Skin of body (tissue), 2 donors: Measurements from ENCODE around the gene GNG7. TPM values are rescaled to one million over a fixed set of nuclear protein-coding genes. Genes with fewer than 3 reads are reported as not detected.
"Not testable (repeated sequence)": the region's sequence is repeated elsewhere in the genome, so short reads cannot be mapped to it uniquely, and the experiment has no call there.

Source experiments
- DNase-seq: peaks from one replicate; lab custom pipeline; 2025; lab: John Stamatoyannopoulos, UW
- total RNA-seq: library from RNA; depleted of rRNA; stranded (reverse); fragments of >200 nt; gene quantifications from one replicate; pipeline ENCODE4 v1.2.3, GENCODE V29; 2014

GNG7 gene
- total RNA-seq, 1 donor from 2014 or later, result 2.4 TPM

DNA sequence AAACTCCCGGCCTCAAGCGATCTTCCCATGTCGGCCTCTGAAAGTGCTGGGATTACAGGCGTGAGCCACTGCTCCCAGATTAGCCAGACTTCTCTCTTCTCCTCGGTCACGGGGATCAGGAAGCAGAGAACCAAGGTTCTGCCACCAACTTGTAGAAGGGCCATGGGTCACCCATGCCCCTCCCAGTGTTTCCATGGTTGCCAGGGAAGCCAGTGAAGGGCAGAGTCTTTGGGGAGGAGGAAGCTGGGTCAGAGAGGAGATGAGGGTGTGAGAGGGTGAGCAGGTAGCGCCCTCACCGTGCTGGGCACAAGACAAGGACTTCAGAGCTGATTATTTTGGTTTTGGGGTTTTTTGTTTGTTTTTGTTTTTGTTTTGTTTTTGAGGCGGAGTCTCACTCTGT lies 77.1 kb downstream of the GNG7 start:
- DNase-seq, result no peak

DNA sequence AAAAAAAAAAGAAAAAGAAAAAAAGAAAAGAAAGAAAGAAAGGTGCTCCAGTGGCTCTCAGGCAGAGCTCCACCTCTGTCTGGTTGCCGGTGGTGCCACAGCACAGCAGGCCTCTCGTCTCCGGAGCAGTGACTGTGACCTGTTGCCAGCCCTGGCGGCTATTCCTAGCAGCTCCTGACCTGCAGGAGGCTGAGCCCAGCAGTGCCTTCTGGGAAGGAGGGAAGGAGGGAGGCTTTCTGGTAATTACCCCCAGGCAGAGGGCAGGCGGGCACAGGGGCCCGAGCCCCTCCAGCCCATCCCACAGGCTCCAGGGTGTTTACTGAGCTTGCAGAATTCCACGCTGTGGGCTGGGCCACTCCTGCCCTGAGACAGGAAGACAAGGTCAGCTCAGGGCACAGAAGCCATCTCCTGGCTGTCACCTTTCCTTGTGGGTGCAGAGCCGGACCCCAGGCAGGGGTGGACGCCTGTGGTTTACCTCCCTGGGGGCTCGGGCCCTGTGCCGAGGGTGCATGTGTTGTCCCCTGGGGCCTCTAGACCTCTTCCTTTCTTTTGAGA lies 77.9 kb downstream of the GNG7 start:
- no peak for DNase-seq

DNA sequence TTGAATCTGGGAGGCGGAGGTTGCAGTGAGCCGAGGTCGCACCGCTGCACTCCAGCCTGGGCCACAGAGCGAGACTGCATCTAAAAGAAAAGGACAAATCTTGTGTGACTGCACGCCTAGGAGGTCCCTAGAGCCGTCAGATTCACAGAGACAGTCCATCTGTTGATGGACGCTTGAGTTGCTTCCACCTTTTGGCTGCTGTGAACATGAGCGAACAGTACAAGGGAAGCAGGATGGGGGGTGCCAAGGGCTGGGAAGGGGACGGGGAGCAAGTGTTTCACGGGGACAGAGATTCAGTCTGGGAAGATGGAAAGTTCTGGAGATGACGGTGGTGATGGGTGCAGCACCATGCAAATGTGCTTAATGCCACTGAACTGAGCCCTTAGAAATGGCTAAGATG lies 78.7 kb downstream of the GNG7 start:
- DNase-seq, result no peak

DNA sequence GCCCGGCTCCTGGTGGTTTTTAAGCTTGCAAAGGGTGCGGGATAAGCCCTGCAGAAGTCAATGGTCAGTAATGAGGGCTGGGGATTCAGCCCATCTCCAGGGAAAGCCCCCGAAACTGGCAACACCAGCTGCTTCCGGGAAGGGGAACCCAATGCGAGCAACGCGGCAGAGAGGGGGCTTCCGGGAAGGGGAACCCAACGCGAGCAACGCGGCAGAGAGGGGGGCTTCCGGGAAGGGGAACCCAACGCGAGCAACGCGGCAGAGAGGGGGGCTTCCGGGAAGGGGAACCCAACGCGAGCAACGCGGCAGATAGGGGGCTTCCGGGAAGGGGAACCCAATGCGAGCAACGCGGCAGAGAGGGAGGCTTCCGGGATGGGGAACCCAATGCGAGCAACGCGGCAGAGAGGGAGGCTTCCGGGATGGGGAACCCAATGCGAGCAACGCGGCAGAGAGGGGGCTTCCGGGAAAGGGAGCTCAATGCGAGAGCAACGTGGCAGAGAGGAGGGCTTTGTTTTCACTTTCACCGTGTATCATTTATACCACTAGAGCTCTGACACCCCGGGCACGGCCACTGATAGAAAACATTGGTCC lies 80.0 kb downstream of the GNG7 start:
- not testable (repeated sequence) for DNase-seq

DNA sequence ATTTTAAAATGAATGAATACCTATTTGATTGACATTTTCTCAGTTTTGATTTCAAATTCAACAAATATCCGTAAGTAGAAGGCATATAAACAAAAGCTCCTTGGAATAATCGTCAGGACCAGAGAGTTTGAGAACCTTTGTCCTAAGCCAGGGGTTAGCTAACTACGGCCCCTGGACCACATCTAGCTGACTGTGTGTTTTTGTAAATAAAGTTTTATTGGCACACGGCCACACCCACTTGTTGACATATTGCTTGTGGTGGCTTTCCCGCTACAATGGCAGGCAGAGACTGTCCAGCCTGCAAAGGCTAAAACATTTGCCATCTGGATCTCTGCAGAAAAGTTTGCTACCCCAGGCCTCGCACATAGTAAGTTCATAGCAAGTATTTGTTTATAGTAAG lies 83.4 kb downstream of the GNG7 start:
- DNase-seq, result no peak

DNA sequence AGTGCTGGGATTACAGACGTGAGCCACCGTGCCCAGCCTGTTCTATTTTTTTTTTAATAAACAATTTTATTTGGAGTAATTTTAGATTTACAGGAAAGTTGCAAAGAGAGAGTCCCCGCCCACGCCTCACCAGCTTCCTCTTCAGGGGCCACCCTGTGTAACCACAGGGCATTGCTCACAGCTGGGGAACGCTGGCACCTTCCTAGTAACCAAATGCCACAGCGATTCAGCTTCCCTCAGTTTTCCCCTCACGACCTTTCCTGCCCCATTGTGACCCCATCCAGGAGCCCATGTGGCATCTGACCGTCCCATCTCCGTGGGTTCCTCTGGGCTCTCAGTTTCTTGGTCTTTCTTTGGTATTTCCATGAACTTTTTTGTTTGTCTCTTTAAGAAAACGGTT lies 83.9 kb downstream of the GNG7 start:
- no peak for DNase-seq

DNA sequence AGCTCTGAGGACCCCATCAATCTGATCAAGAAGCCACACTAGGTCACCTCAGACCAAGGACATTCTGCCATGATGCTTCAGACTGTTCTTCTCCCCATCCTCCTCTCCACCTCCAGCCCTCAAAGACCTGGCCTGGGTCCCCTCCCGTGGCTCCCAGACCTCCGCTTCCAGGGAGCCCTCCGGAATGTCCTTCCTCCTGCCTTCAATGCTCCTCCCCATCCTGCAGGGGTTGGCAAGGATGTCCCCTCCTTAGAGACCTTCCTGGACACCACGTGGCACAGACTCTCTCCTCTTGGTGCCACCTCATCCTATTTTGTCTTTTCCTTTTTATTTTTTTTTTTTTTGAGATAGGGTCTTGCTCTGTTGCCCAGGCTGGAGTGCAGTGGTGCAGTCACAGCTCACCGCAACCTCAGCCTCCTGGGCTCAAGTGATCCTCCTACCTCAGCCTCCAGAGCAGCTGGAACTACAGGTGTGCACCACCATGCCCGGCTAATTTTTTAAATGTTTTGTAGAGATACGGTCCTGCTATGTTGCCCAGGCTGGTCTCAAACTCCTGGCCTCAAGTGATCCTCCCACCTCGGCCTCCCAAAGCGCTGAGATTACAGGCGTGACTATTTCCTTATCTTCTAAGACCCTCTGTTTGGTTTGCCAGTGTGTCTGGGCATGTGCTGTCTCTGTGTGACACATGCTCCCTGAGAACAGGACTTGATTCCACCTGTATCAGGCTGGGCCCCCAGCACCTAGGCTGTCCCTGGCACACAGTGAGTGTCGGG lies 84.9 kb downstream of the GNG7 start:
- no peak for DNase-seq

DNA sequence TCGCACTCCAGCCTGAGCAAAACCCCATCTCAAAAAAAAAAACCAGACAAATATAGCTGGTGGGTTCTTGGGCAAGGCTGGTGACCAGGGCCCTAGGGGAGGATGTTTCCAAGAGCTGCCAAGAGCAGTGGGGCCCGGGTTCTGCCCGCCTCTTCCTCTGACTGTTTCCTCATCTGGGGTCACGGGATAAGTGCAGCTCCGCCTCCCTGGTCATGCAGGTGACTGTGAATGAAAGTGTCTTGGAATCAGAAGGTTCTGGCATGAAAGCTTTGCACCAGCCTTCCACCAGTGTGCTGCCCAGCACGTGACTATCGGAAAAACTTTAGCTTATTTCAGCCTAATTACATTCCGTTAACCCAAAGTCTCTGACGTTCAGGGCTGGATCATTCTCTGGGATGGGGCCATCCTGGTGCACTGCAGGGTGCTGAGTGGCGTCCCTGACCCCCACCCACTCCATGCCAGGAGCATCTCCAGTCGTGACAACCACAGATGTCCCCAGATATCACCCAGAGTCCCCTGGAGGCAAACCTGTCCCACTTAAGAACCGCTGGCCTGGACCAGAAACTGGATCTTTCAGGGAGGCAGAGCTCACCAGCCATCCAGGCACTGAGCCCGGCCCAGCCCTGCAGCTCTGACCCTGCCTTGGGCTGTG lies 85.6 kb downstream of the GNG7 start:
- DNase-seq, result no peak

DNA sequence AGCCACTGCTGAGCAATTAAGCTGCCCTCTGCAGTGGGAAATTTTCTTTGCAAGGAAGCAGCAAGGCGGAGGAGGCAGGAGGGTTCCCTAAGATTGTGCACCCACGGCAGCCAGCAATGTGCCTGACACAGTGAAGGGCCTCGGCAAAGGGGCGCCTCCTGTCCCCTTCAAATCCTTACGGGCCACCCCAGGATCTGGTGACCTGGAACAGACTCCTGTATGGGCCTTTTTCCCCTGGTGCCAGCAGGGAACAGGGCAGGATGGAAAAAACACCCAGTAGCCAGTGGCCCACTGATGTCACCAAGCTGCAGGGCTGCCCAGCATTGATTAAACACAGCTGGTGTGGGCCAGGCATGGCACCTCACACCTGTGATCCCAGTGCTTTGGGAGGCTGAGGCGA lies 86.7 kb downstream of the GNG7 start:
- DNase-seq, result no peak

DNA sequence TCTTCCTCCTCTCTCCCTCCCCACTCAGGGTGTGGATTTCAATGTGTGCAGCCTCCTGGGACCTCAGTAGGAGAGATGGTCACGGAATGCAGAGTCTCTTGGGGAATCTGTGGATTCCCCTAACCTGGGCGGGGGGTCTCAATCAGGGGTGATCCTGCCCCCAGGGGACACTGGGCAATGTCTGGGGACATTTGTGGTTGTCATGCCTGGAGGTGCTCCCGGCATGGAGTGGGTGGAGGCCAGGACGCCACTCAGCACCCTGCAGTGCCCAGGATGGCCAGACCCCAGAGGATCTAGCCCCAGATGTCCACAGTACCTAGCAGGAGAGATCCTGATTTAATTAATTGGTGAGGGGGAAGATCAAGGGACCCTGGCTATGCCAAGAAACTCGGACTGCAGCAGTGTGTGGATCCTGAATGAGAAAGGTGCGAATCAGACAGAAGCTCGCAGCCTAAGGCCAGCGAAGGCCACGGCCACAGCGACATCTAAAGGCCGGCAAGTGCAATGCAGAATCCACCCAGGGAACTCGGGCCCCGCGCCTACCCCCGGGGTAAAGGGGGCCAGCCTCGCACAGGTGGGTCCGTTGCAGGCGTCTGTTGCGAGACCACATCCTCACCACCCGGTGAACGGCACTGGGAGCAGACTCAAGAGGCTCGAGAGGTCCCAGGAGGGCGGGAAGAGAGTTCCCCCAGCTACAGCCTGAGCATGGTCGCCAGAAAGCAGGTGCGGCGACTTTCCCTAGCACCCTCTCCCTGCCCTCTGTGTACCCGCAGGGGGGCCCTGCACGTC lies 88.8 kb downstream of the GNG7 start:
- no peak for DNase-seq

DNA sequence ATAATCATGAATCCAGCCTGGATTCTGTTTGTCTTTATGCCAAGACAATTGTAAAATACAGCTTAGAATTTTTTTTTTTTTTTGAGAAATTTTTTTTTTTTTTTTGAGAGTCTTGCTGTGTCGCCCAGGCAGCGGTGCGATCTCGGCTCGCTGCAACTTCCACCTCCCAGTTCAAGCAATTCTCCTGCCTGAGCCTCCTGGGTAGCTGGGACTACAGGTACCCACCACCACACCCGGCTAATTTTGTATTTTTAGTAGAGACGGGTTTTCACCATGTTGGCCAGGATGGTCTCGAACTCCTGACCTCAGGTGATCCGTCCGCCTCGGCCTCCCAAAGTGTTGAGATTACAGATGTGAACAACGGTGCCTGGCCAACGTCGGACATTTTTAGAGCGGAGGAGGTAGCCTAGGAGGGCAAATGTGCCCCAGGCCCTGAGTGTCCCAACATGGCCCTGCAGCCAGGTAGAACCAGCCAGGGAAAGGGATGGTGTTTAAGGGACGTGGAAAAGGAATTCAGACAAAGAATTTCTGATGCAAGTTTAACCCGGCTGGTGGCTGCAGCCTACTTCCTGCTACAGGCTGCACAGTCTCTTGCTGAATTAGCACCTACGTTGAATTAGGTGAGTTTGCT lies 89.8 kb downstream of the GNG7 start:
- no peak for DNase-seq

DNA sequence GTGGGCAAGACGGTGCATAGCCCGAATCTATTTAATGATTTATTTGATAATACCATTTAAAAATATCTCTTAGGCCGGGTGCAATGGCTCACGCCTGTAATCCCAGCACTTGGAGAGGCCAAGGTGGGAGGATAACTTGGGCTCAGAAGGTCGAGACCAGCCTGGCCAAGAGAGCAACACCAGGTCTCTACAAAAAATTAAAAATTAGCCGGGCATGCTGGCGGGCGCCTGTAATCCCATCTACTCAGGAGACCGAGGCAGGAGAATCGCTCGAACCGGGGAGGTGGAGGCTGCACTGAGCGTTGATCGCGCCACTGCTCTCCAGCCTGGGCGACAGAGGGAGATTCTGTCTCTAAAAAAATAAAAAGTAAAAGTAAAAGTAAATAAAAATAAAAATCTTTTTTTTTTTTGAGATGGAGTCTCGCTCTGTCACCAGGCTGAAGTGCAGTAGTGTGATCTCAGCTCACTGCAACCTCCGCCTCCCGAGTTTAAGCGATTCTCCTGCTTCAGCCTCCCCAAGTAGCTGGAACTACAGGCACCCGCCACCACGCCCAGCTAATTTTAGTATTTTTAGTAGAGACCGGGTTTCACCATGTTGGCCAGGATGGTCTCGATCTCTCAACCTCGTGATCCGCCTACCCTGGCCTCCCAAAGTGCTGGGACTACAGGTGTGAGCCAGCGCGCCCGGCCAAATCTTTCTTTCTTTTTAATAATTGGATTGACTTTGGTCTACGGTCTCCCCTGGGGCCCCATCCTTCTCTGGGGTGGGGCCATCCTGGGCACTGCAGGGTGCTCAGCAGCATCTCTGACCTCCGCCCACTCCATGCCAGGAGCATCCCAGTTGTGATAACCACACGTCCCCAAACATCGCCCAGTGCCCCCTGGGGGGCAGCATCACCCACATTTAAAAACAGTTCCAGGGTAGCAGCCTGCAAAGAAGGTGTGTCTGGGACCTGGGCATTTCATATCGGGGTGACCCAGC lies 90.7 kb downstream of the GNG7 start:
- no peak for DNase-seq

DNA sequence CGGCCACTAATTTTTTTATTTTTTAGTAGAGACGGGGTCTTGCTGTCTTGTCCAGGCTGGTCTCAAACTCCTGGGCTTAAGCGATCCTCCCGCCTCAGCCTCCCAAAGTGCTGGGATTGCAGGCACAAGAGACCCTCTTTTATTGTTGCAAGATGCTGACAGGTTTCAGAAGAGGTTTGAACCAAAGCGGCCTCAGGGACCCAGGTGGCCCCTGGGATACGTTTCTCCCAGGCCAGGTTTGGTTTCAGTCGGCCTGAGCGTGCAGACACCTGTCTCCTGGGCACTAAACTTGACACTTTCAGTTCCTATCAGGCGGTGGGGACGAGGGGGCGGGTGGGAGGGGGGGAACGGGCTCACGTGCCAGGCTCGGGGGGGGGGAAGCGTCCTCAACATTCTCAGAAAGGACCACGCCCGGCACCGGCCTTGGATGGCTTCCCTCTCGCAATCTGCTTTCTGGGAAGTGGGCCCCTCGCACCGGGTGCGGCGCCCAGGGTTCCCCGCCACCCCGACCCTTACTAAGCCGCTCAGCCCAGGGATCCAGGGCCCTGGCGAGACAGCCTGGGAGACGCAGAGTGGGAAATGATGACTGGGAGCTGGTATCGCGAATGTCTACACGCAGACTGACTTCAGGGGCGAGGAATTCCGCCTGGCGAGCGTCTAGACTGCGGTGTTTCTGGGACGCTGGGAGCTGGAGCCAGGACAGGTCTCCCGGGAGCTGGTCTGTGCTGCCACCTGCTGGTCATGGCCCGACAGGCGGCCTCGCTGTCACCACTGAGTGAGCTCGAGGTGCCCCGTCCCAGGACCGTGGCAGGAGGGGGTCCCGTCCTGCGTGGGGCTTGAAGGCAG lies 91.6 kb downstream of the GNG7 start:
- DNase-seq, result peak; percentile 77

DNA sequence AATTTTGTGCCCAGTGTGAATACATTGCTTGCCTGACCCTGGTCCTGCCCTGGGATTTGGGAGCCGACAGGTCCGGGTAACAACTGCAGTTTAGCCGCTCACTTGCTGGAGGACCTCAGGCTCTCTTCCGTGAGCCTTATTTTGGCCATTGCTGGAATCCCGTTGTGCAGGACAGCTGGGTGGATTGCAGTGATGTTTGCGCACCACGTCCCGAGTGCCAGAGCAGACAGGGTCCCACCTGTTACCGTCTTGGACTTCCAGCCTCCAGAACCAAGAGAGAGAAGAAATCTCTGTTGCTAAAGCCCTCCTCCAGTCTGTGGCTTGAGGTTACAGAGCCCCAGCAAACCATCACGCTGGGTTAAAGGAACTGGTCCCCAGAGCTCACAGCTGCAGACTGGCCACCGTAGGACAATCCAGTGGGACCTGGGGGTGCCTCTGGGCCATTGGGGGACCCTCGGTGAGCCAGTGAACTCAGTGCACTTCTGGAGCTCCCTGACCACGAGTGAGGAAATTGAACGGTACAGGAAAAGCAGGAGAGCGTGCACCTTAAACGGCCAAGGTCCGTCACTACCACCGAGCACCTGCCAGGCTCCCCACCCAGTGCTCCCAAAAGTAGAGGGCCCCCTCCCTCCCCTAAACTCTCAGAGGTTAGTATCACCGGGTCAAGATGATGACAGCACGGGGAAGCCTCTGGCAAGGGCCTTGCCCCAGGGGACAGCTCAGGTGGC lies 92.9 kb downstream of the GNG7 start:
- DNase-seq, result no peak

DNA sequence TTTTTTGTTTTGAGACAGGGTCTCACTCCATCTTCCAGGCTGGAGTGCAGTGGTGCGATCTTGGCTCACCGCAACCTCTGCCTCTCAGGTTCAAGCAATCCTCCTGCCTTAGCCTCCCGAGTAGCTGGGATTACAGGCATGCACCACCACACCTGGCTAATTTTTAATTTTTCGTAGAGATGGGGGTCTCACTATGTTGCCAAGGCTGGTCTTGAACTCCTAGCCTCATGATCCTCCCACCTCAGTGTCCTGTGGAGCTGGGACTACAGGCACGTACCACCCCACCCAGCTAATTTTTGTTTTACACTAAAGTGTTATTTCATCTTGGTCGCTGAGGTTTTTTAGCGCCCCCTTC lies 93.5 kb downstream of the GNG7 start:
- not testable (repeated sequence) for DNase-seq

DNA sequence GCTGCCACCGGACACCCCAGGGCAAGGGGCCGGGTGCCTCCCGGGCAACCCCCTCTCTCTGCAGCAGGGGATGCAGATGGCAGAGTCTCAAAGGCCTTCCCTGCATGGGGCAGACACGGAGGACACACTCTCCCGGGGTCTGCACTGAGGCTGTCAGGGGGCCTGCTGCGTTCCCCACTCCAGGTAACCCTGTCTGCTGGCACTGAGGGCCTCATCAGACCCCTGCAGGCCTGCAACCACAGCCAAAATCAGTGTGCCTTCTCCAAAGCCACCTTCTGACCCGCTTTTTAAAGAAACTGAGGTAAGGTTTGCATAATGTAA lies 93.9 kb downstream of the GNG7 start:
- no peak for DNase-seq

DNA sequence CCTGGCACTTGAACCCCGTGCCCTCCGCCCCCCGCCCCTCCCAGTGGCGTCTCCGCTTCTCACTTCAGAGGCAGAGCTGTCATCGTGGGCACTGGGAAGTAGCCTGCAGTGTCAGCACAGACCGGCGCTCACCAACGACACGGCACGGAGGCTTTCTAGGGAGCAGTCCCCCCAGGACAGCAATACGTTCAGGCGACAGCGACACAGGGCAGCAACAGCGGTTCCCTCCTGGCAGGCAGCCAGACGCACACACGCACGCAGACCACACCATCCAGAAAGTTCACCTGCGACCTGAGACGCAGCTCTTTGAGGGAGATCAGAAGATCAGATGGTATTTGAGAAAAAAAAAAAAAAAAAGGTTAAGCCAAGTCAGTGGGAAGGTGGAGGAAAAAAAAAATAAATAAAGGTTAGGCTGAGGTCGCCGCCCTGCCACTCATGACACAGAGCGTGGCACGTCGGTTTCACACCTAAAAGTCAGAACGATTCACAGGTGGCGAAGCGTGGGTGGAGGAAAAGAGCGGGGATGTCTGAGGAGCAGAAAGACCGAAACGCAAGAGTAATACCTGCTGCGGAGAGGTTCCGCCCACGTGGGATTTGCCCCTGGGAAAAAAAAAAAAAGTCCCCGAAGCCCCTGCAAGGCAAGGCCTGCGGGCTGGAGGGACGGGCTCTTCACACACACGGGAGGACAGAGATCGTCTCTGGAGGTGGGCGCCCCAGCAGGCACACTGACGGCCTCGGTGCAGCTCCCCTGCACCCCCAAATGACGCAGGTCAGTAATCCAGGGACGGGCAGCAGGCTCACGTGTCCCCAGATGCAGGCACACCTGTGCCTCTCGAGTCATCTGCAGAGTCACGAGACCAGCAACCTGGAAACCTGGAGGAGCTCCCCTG lies 94.5 kb downstream of the GNG7 start:
- no peak for DNase-seq

DNA sequence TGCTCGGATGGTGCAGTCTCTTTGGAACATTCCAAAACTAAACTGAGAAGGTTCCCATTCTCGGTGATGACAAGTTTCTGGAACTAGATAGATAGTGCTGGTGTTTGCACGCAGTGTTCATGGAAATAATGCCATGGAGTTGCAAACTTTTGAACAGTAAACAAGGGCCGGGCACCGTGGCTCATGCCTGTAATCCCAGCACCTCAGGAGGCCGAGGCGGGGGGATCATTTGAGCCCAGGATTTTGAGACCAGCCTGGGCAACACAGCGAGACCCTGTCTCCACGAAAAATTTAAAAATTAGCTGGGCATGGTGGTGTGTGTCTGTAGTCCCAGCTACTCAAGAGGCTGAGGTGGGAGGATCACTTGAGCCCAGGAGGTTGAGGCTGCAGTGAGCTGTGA lies 95.7 kb downstream of the GNG7 start:
- not testable (repeated sequence) for DNase-seq
